Endodermal cell (in vitro differentiated cells): ENCODE measurements around the gene TSEN34. TPM values are rescaled to one million over a fixed set of nuclear protein-coding genes. Genes with fewer than 3 reads are reported as not detected.
"Not testable (repeated sequence)": the region's sequence is repeated elsewhere in the genome, so short reads cannot be mapped to it uniquely, and the experiment has no call there.

Experiments
- DNase-seq: peaks from one replicate; pipeline ENCODE4 v3.0.0-alpha.2; 2017
- H3K27ac ChIP-seq: 2 replicates; pipeline ENCODE4 v1.5.1; 2013; ENCODE audit warnings: mild to moderate bottlenecking, low read depth, low read length, moderate library complexity
- H3K27me3 ChIP-seq: 2 replicates; pipeline ENCODE4 v1.6.1; 2013; ENCODE audit warnings: mild to moderate bottlenecking, low read length, moderate library complexity; ENCODE audit not compliant: insufficient read depth, control insufficient read depth, poor library complexity, severe bottlenecking
- H3K36me3 ChIP-seq: 2 replicates; pipeline ENCODE4 v1.7.0; 2013; ENCODE audit warnings: mild to moderate bottlenecking, low read length, moderate library complexity; ENCODE audit not compliant: control insufficient read depth, insufficient read depth
- H3K4me1 ChIP-seq: one replicate; pipeline ENCODE4 v1.7.0; 2013; ENCODE audit warnings: low read length; ENCODE audit not compliant: control insufficient read depth, insufficient read depth
- H3K4me3 ChIP-seq: 2 replicates; pipeline ENCODE4 v1.5.1; 2013; ENCODE audit warnings: mild to moderate bottlenecking, low read length, moderate library complexity
- H3K9ac ChIP-seq: 2 replicates; pipeline ENCODE4 v1.6.1; 2013; ENCODE audit warnings: mild to moderate bottlenecking, low read length, moderate library complexity; ENCODE audit not compliant: poor library complexity, severe bottlenecking; ENCODE audit errors: extremely low read depth
- H3K9me3 ChIP-seq: 2 replicates; pipeline ENCODE4 v1.6.1; 2013; ENCODE audit warnings: mild to moderate bottlenecking, low read length, moderate library complexity; ENCODE audit not compliant: control insufficient read depth
- H3K27ac Mint-ChIP-seq: 2 replicates; pipeline ENCODE4 v1.8.0; 2020; ENCODE audit warnings: mixed read lengths
- H3K27me3 Mint-ChIP-seq: 2 replicates; pipeline ENCODE4 v1.8.0; 2021; ENCODE audit warnings: mild to moderate bottlenecking, mixed read lengths; ENCODE audit not compliant: insufficient read depth
- H3K36me3 Mint-ChIP-seq: 2 replicates; pipeline ENCODE4 v1.8.0; 2020; ENCODE audit warnings: low read depth, mixed read lengths
- H3K4me1 Mint-ChIP-seq: 2 replicates; pipeline ENCODE4 v1.8.0; 2020; ENCODE audit warnings: mixed read lengths
- H3K4me3 Mint-ChIP-seq: 2 replicates; pipeline ENCODE4 v1.8.0; 2020; ENCODE audit warnings: mild to moderate bottlenecking, moderate library complexity, mixed read lengths
- H3K9me3 Mint-ChIP-seq: 2 replicates; pipeline ENCODE4 v1.8.0; 2020; ENCODE audit warnings: mild to moderate bottlenecking, mixed read lengths
- WGBS, 2 experiments: methylation state at CpG; one replicate each; pipeline versions ENCODE4 v1.1.5 to v1.1.7; 2013; ENCODE audit warnings: missing lambda C conversion rate in 2 of 2, mixed read lengths in 1 of 2; ENCODE audit not compliant: insufficient coverage in 1 of 2, insufficient read length in 1 of 2; 5-methylcytosine and 5-hydroxymethylcytosine counted together
- total RNA-seq, 2 donors: library from RNA; stranded (reverse); fragmentation: NEBNext Ultra II Directional in 1 of 2; extraction: Animal tissue kit (Norgen Biotek cat#: 25700) in 1 of 2; gene quantifications; 2 replicates in 1 of 2; 3 replicates in 1 of 2; pipeline ENCODE4 v1.2.1, GENCODE V29; 2021
- TF ChIP-seq, protein P1 (sequence below): fragments of 200-600 bp; sonication (generic); conservative IDR thresholded peaks from 2 replicates; pipeline ENCODE4 v1.5.0; 2021; ENCODE audit warnings: antibody characterized with exemption, mild to moderate bottlenecking

TSEN34 gene
- total RNA-seq, 2 donors from 2014 or later: 26.0 to 27.5 TPM

DNA sequence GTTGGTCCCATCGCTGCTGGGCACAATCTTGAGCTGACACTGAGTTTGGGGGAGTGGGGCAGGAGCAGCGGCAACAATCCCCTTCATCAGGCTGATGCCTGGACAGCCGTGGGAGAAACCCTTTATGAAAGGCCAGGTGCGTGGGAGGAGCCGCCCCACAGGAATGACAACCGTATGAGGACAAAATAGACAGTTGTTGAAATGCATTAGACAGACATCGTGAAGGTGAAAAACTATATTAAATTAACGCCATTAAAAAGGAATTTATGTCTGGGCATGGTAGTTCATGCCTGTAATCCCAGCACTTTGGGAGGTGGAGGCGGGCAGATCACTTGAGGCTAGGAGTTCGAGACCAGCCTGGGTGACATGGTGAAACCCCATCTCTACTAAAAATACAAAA is 33.5 kb downstream of the TSEN34 start:
- not testable (repeated sequence) for DNase-seq, H3K4me3 ChIP-seq, H3K27me3 ChIP-seq, H3K9ac ChIP-seq, H3K27ac ChIP-seq, H3K36me3 Mint-ChIP-seq, H3K27ac Mint-ChIP-seq, H3K36me3 ChIP-seq, H3K4me3 Mint-ChIP-seq, H3K9me3 ChIP-seq, H3K4me1 ChIP-seq, H3K4me1 Mint-ChIP-seq
- peaks cover 20% of the 10 kb centered on the region for H3K9me3 Mint-ChIP-seq
- 87 to 92% methylated on average over 5 to 9 of the region's 10 CpGs for WGBS, 2 experiments
- peaks cover 27% of the 10 kb centered on the region for H3K27me3 Mint-ChIP-seq

DNA sequence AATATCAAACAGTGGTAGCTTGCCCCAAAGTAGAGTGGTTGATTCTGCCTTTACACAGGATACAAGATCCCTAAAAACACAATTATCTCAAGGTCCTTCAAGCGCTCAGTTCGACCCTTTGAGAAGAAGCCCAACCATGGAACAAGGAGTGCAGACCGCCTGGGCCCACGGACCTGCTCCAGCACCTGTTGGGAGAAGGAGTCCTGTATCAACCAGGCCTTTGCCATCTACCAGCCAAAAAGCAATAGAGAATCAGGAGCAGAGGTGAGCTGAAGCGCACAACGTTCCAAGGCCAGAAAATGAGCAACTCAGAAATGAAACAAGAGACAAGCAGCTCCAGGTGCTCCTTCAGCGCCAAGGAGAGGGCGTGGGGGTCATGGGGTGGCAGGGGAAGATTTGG is 38.0 kb downstream of the TSEN34 start:
- no peak overlapping the region for H3K27ac Mint-ChIP-seq
- whole genome bisulfite sequencing, 2 experiments: 88 to 95% methylated on average over 6 to 8 of the region's 8 CpGs
- TF ChIP-seq, protein P1, sequence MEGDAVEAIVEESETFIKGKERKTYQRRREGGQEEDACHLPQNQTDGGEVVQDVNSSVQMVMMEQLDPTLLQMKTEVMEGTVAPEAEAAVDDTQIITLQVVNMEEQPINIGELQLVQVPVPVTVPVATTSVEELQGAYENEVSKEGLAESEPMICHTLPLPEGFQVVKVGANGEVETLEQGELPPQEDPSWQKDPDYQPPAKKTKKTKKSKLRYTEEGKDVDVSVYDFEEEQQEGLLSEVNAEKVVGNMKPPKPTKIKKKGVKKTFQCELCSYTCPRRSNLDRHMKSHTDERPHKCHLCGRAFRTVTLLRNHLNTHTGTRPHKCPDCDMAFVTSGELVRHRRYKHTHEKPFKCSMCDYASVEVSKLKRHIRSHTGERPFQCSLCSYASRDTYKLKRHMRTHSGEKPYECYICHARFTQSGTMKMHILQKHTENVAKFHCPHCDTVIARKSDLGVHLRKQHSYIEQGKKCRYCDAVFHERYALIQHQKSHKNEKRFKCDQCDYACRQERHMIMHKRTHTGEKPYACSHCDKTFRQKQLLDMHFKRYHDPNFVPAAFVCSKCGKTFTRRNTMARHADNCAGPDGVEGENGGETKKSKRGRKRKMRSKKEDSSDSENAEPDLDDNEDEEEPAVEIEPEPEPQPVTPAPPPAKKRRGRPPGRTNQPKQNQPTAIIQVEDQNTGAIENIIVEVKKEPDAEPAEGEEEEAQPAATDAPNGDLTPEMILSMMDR: no peak

DNA sequence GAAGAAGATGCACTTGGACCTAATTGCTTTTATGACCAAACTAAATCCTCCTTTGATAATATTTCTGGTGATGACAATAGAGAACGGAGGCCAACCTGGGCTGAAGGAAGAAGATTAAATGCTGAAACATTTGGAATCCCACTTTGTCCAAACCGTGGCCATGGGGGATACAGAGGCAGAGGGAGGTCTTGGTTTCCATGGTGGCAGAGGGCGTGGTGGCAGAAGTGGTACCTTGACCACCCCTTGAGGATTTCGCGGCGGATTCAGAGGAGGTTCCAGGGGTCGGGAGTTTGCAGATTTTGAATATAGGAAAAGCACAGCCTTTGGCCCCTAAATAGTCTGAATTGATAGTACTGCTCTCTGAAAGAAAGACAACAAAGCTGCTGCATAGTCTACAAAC is 38.9 kb downstream of the TSEN34 start:
- H3K27ac Mint-ChIP-seq: no peak overlapping the region
- WGBS, 2 experiments: 83 to 100% methylated on average over 5 to 7 of the region's 7 CpGs

More for the DNA sequence above, 38.0 kb downstream of the TSEN34 start:
- Mint-ChIP-seq H3K4me1 (no peaks in the 10 kb centered on the region), H3K4me3 (no peak overlapping the region), H3K27me3 (peaks cover 53% of the 10 kb centered on the region), H3K36me3 (no peaks in the 10 kb centered on the region), H3K9me3 (peaks cover 20% of the 10 kb centered on the region)
- Histone ChIP-seq H3K4me1 (no peaks in the 10 kb centered on the region), H3K9me3 (peaks cover 5% of the 10 kb centered on the region), H3K4me3 (no peak overlapping the region), H3K9ac (no peak overlapping the region), H3K27me3 (peaks cover 15% of the 10 kb centered on the region), H3K27ac (no peak overlapping the region), H3K36me3 (no peaks in the 10 kb centered on the region)
- DNase-seq: no peak

More for the DNA sequence above, 38.9 kb downstream of the TSEN34 start:
- Mint-ChIP-seq H3K27me3 (peaks cover 58% of the 10 kb centered on the region), H3K36me3 (no peaks in the 10 kb centered on the region), H3K4me1 (no peaks in the 10 kb centered on the region), H3K9me3 (peaks cover 23% of the 10 kb centered on the region), H3K4me3 (no peak overlapping the region)
- Histone ChIP-seq H3K4me3 (no peak overlapping the region), H3K4me1 (no peaks in the 10 kb centered on the region), H3K27ac (no peak overlapping the region), H3K9ac (no peak overlapping the region), H3K9me3 (peaks cover 9% of the 10 kb centered on the region), H3K36me3 (no peaks in the 10 kb centered on the region), H3K27me3 (peaks cover 23% of the 10 kb centered on the region)
- TF ChIP-seq, protein P1: no peak
- no peak for DNase-seq
